ENCODE measurements around the gene WDR5.

Gene WDR5

DNA sequence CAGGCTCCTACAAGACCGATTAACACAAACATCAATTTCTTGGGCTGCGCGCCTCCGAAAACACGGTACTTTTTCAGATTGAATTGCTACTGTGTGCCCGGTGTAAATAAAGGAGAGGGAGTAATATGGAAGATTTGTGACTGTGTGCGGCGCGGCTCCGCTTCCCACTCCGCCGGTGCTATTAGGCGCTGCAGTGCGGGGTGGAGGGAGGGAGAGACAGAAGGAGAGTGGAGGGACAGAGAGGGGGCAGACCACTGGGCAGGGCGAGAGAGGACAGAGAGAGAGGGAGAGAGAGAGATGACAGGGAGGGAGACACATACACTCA, 53.2 kb downstream of the WDR5 start:
- no CpG with 5 or more reads among the region's 15 CpGs for WGBS (ENCODE audit: insufficient coverage, insufficient read length)
- Histone ChIP-seq H3K9me3 (ENCODE audit: control insufficient read depth, insufficient read depth, low read length) (no peaks in the 10 kb centered on the region), H3K27ac (ENCODE audit: low read length) (no peak overlapping the region), H3K27me3 (ENCODE audit: control insufficient read depth, insufficient read depth, low read length) (no peaks in the 10 kb centered on the region), H3K36me3 (ENCODE audit: control insufficient read depth, insufficient read depth, low read length) (0 out of 2 replicates have a peak, but pooled peaks cover 2% of the 10 kb centered on the region), H3K4me1 (ENCODE audit: control insufficient read depth, insufficient read depth, low read length) (no peaks in the 10 kb centered on the region; the same call in 1 of the 2 replicates), H3K4me3 (ENCODE audit: low read length) (peak overlapping the region; percentile 1; the same call in 1 of the 2 replicates)
- DNase-seq (ENCODE audit: low read depth, low spot score), result no peak

- no peaks in the 10 kb centered on the region for H3K27me3 ChIP-seq (ENCODE audit: control insufficient read depth, insufficient read depth, low read length)
- no CpG with 5 or more reads among the region's 24 CpGs for WGBS (ENCODE audit: insufficient coverage, insufficient read length)
- no peak for DNase-seq (ENCODE audit: low read depth, low spot score)
- H3K36me3 ChIP-seq (ENCODE audit: control insufficient read depth, insufficient read depth, low read length), result 0 out of 2 replicates have a peak, but pooled peaks cover 2% of the 10 kb centered on the region
- no peak overlapping the region for H3K4me3 ChIP-seq (ENCODE audit: low read length)
- H3K27ac ChIP-seq (ENCODE audit: low read length), result no peak overlapping the region
- H3K9me3 ChIP-seq (ENCODE audit: control insufficient read depth, insufficient read depth, low read length), result no peaks in the 10 kb centered on the region
- no peaks in the 10 kb centered on the region; the same call in 1 of the 2 replicates for H3K4me1 ChIP-seq (ENCODE audit: control insufficient read depth, insufficient read depth, low read length)
Observed at GRCh38 chr9:134189470-134190231, 53.8 kb downstream of the WDR5 start.

DNA sequence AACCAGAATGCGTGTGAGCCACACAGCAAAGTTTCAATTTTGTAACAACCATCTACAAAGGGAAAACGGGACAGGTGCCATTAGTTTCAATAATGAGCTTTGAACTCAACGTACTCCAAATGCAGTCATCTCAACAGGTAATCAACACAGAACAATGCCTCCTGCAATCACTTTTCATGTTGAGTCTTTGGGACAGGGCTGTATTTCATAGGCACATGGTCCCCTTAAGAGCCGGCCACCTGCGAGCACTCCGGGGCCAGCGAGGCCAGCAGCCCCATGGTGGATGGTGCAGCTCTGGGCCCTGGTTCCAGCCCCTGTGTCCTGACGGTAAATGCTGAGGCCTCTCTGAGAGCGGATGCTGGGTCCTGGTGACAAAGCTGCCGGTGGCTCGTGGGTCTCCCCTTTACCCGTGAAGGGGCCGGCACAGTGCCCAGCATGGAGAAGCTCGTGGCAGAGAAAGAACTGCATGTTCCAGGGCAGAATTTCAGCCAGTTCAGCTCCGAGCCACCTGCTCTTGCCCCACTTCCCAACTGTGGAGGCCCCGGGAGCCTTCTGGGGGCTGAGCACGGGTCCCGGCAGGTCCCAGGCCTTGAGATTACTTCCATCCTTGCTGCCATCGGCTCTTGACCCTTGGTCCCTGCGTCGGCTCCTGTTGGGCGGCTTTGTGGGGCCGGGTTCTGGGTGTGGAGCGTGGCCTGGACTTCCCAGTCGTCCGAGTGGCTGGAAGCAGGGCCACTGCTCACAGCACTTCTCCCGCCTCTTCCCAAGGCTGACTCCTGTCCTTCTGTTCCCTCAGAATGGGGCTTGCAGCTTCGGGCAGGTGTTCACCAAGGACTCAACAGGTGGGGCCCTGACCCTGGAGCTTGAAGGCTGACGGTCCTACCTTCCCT, 54.6 kb downstream of the WDR5 start:
- Histone ChIP-seq H3K4me1 (ENCODE audit: control insufficient read depth, insufficient read depth, low read length) (no peaks in the 10 kb centered on the region; the same call in 1 of the 2 replicates), H3K36me3 (ENCODE audit: control insufficient read depth, insufficient read depth, low read length) (0 out of 2 replicates have a peak, but pooled peaks cover 2% of the 10 kb centered on the region), H3K27ac (ENCODE audit: low read length) (no peak overlapping the region), H3K9me3 (ENCODE audit: control insufficient read depth, insufficient read depth, low read length) (no peaks in the 10 kb centered on the region), H3K4me3 (ENCODE audit: low read length) (no peak overlapping the region), H3K27me3 (ENCODE audit: control insufficient read depth, insufficient read depth, low read length) (no peaks in the 10 kb centered on the region)
- WGBS (ENCODE audit: insufficient coverage, insufficient read length), result no CpG with 5 or more reads among the region's 29 CpGs
- no peak for DNase-seq (ENCODE audit: low read depth, low spot score)

DNA sequence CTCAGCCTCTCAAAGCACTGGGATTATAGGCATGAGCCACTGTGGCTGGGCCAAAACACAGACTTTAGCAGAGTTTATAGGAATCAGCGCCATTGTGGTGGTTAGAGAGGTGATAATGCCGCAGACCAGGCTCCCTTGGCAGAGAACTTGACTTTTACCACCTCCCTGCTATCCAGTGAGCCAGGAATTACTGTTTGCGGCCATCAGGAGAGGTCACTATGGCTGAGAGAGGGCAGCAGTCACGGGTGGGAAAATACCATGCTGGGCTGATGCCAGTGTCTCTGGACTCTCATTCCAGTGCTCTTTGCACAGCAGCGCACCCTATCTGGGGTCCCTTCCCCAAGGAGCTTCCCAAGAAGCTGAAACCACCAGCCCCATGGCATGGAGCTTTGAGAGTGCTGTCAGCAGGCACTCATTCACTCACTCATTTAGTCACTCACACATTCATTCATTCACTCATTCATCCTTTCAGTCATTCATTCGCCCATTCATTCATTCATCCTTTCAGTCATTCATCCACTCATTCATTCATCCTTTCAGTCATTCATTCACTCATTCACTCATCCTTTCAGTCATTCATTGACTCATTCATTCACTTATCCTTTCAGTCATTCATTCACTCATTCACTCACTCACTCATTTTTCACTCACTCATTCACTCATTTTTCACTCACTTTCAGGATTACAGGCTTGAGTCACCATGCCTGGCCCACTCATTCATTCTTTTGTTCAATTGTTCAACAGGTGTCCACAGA, 55.8 kb downstream of the WDR5 start:
- no peaks in the 10 kb centered on the region for H3K27me3 ChIP-seq (ENCODE audit: control insufficient read depth, insufficient read depth, low read length)
- no peaks in the 10 kb centered on the region for H3K9me3 ChIP-seq (ENCODE audit: control insufficient read depth, insufficient read depth, low read length)
- DNase-seq (ENCODE audit: low read depth, low spot score), result no peak
- no peak overlapping the region for H3K4me3 ChIP-seq (ENCODE audit: low read length)
- H3K4me1 ChIP-seq (ENCODE audit: control insufficient read depth, insufficient read depth, low read length), result no peaks in the 10 kb centered on the region; the same call in 1 of the 2 replicates
- H3K27ac ChIP-seq (ENCODE audit: low read length), result no peak overlapping the region
- 0 out of 2 replicates have a peak, but pooled peaks cover 2% of the 10 kb centered on the region for H3K36me3 ChIP-seq (ENCODE audit: control insufficient read depth, insufficient read depth, low read length)
- WGBS (ENCODE audit: insufficient coverage, insufficient read length), result no CpG with 5 or more reads among the region's 6 CpGs

DNA sequence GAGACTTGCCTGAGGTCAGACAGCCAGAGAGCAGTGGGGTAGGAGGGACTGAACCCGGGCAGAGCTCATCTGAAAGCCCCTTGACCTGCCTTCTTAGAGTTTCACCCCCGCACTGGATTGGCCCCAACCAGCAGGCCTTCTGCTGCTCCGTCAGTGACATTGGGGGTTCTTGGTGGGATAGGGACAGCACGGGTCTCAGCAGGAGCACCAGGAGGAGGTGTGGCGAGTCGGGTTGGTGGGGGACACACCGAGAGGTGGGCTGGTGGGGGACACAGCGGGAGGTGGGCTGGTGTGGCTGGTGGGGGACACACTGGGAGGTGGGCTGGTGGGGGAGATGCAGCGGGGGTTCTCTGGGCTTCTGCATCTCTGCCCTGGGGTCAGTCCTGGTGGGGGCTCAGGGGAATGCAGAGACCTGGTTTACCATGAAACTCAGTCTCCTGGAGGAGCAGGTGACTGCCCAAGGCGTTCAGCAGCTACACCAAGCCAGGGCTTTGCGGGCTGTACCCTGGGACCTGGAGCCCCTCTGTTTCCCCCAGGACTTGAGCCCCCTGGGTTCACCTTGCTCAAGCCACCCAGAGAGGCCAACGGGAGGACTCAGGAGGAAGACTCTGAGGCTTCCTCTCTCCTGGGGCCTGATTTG, 56.5 kb downstream of the WDR5 start:
- Histone ChIP-seq H3K36me3 (ENCODE audit: control insufficient read depth, insufficient read depth, low read length) (0 out of 2 replicates have a peak, but pooled peaks cover 2% of the 10 kb centered on the region), H3K9me3 (ENCODE audit: control insufficient read depth, insufficient read depth, low read length) (no peaks in the 10 kb centered on the region), H3K4me3 (ENCODE audit: low read length) (no peak overlapping the region), H3K4me1 (ENCODE audit: control insufficient read depth, insufficient read depth, low read length) (no peaks in the 10 kb centered on the region; the same call in 1 of the 2 replicates), H3K27ac (ENCODE audit: low read length) (no peak overlapping the region), H3K27me3 (ENCODE audit: control insufficient read depth, insufficient read depth, low read length) (no peaks in the 10 kb centered on the region)
- no peak for DNase-seq (ENCODE audit: low read depth, low spot score)
- no CpG with 5 or more reads among the region's 12 CpGs for WGBS (ENCODE audit: insufficient coverage, insufficient read length)

- no peak for DNase-seq (ENCODE audit: low read depth, low spot score)
Observed at GRCh38 chr9:134192951-134193731, 57.3 kb downstream of the WDR5 start.

GRCh38 chr9:134193912-134194535, 58.1 kb downstream of the WDR5 start:
- Histone ChIP-seq H3K4me3 (ENCODE audit: low read length) (no peak overlapping the region), H3K27ac (ENCODE audit: low read length) (no peak overlapping the region), H3K36me3 (ENCODE audit: control insufficient read depth, insufficient read depth, low read length) (0 out of 2 replicates have a peak, but pooled peaks cover 2% of the 10 kb centered on the region), H3K27me3 (ENCODE audit: control insufficient read depth, insufficient read depth, low read length) (no peaks in the 10 kb centered on the region), H3K4me1 (ENCODE audit: control insufficient read depth, insufficient read depth, low read length) (no peaks in the 10 kb centered on the region; the same call in 1 of the 2 replicates), H3K9me3 (ENCODE audit: control insufficient read depth, insufficient read depth, low read length) (no peaks in the 10 kb centered on the region)
- WGBS (ENCODE audit: insufficient coverage, insufficient read length), result no CpG with 5 or more reads among the region's 11 CpGs
- no peak for DNase-seq (ENCODE audit: low read depth, low spot score)

More at GRCh38 chr9:134192951-134193731, 57.3 kb downstream of the WDR5 start:
- Histone ChIP-seq H3K4me3 (ENCODE audit: low read length) (no peak overlapping the region), H3K4me1 (ENCODE audit: control insufficient read depth, insufficient read depth, low read length) (no peaks in the 10 kb centered on the region; the same call in 1 of the 2 replicates), H3K9me3 (ENCODE audit: control insufficient read depth, insufficient read depth, low read length) (no peaks in the 10 kb centered on the region), H3K27ac (ENCODE audit: low read length) (no peak overlapping the region), H3K27me3 (ENCODE audit: control insufficient read depth, insufficient read depth, low read length) (no peaks in the 10 kb centered on the region), H3K36me3 (ENCODE audit: control insufficient read depth, insufficient read depth, low read length) (0 out of 2 replicates have a peak, but pooled peaks cover 2% of the 10 kb centered on the region)
- WGBS (ENCODE audit: insufficient coverage, insufficient read length), result no CpG with 5 or more reads among the region's 21 CpGs

DNA sequence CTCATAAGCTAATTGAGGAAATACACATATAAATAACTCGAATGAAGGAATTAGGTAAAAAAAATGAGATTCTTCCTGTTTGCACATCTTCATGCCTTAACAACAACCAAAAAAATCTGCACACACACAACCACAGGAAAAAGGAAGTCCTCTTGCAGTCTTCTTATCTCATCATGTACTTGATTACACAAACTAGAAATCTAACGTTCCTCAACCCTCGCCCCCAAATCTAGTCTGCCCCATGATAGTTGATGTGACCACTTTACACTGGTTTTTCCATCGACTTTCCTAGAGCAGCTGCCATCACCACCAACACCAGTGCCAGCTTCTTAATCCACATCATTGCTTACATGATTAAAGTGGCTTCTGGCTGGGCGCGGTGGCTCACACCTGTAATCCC, 59.7 kb downstream of the WDR5 start:
- Histone ChIP-seq H3K9me3 (ENCODE audit: control insufficient read depth, insufficient read depth, low read length) (no peaks in the 10 kb centered on the region), H3K36me3 (ENCODE audit: control insufficient read depth, insufficient read depth, low read length) (no peaks in the 10 kb centered on the region), H3K4me1 (ENCODE audit: control insufficient read depth, insufficient read depth, low read length) (no peaks in the 10 kb centered on the region), H3K27me3 (ENCODE audit: control insufficient read depth, insufficient read depth, low read length) (no peaks in the 10 kb centered on the region), H3K4me3 (ENCODE audit: low read length) (no peak overlapping the region), H3K27ac (ENCODE audit: low read length) (no peak overlapping the region)
- no CpG with 5 or more reads among the region's 6 CpGs for WGBS (ENCODE audit: insufficient coverage, insufficient read length)
- no peak for DNase-seq (ENCODE audit: low read depth, low spot score)

GRCh38 chr9:134196911-134197310, 61.0 kb downstream of the WDR5 start:
- no peaks in the 10 kb centered on the region for H3K4me1 ChIP-seq (ENCODE audit: control insufficient read depth, insufficient read depth, low read length)

More at GRCh38 chr9:134196911-134197310, 61.0 kb downstream of the WDR5 start:
- H3K27ac ChIP-seq (ENCODE audit: low read length), result no peak overlapping the region
- DNase-seq (ENCODE audit: low read depth, low spot score), result no peak
- no peaks in the 10 kb centered on the region for H3K36me3 ChIP-seq (ENCODE audit: control insufficient read depth, insufficient read depth, low read length)
- H3K9me3 ChIP-seq (ENCODE audit: control insufficient read depth, insufficient read depth, low read length), result no peaks in the 10 kb centered on the region
- no peaks in the 10 kb centered on the region for H3K27me3 ChIP-seq (ENCODE audit: control insufficient read depth, insufficient read depth, low read length)
- no peak overlapping the region for H3K4me3 ChIP-seq (ENCODE audit: low read length)
- WGBS (ENCODE audit: insufficient coverage, insufficient read length), result no CpG with 5 or more reads among the region's 6 CpGs

Measured in iPS DF 6.9 (cell line).